ENCODE results near the gene FAM50A.

Gene FAM50A

DNA sequence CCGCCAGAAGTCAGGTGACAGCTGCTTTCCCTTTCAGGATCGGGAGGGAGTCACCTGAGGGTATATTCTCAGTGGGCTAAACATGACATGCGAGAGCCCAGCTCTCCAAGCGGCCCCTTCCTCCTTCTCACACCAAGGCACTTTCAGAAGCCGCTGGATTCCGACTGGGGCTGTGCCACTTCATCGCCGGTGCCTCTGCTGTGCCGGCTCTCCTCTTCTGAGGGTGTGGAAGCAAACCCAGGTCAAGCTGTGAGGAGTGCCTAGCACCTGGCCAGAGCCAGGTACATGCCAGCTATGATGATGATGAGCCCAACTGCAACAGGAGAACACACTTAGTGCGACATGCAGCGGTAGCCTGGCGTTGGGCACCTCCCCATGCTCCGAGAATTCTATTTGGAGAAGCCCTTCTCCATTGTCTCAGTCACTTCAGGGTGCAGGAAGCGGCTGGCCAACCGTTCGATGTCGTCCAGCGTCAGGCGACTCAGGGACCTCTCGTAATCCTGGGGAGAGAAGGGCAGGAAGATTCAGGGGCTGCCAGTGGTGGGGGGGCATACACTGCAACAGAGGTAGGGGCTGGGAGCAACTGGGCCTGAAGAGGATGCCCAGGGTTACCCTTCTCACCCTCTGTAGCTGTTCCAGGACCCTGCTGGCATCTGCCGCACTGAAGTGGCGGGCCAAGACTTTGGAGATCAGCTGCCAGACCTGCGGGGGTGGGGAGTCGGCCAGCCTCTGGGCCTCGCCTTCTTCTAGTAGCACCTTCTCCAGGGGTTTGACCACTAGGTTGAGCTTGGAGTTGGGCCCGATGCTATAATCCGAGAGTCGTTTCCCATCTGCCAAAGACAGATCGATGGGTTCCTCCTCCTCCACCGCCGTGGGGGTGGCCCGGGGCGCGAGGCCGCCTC, 41.5 kb downstream of the FAM50A start:
- TF ChIP-seq, protein P1, sequence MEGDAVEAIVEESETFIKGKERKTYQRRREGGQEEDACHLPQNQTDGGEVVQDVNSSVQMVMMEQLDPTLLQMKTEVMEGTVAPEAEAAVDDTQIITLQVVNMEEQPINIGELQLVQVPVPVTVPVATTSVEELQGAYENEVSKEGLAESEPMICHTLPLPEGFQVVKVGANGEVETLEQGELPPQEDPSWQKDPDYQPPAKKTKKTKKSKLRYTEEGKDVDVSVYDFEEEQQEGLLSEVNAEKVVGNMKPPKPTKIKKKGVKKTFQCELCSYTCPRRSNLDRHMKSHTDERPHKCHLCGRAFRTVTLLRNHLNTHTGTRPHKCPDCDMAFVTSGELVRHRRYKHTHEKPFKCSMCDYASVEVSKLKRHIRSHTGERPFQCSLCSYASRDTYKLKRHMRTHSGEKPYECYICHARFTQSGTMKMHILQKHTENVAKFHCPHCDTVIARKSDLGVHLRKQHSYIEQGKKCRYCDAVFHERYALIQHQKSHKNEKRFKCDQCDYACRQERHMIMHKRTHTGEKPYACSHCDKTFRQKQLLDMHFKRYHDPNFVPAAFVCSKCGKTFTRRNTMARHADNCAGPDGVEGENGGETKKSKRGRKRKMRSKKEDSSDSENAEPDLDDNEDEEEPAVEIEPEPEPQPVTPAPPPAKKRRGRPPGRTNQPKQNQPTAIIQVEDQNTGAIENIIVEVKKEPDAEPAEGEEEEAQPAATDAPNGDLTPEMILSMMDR (IDR thresholded peaks at IDR 0.05) = no peak
- Histone ChIP-seq H3K27ac (peak overlapping the region; percentile 73), H3K4me3 (ENCODE audit: low read depth in 1 of 2, low read length in 1 of 2) (peak overlapping the region; percentile 66), H3K9me3 (no peaks in the 10 kb centered on the region), H3K36me3 (no peaks in the 10 kb centered on the region), H3K4me1 (ENCODE audit: control insufficient read depth in 1 of 2, insufficient read depth in 1 of 2, low read depth in 1 of 2, low read length in 1 of 2) (peaks cover 36 to 41% of the 10 kb centered on the region in 2 experiments), H3K27me3 (no peaks in the 10 kb centered on the region)

DNA sequence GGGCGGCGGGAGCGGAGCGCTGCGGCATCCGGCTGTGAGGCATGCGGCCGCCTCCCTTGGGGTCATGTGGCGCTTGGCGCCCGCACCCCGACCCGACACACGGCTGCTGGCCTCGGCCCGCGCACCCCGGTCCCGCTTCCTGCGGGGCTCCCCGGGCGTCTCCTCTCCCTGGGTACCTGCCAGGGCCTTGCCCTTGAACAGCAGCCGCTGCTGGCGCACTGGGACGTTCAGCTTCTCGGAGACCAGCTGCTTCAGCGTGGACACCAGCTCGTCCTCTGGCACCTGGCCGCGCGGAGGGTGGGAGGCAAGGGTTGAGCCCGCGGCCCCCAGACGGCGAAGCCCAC, 42.1 kb downstream of the FAM50A start:
- Histone ChIP-seq H3K27ac (peak overlapping the region; percentile 73), H3K4me1 (ENCODE audit: control insufficient read depth in 1 of 2, insufficient read depth in 1 of 2, low read depth in 1 of 2, low read length in 1 of 2) (peaks cover 36 to 41% of the 10 kb centered on the region in 2 experiments), H3K36me3 (no peaks in the 10 kb centered on the region), H3K27me3 (no peaks in the 10 kb centered on the region), H3K4me3 (ENCODE audit: low read depth in 1 of 2, low read length in 1 of 2) (peak overlapping the region; percentile 66), H3K9me3 (no peaks in the 10 kb centered on the region)
- TF ChIP-seq, protein P1 (IDR thresholded peaks at IDR 0.05) = no peak

DNA sequence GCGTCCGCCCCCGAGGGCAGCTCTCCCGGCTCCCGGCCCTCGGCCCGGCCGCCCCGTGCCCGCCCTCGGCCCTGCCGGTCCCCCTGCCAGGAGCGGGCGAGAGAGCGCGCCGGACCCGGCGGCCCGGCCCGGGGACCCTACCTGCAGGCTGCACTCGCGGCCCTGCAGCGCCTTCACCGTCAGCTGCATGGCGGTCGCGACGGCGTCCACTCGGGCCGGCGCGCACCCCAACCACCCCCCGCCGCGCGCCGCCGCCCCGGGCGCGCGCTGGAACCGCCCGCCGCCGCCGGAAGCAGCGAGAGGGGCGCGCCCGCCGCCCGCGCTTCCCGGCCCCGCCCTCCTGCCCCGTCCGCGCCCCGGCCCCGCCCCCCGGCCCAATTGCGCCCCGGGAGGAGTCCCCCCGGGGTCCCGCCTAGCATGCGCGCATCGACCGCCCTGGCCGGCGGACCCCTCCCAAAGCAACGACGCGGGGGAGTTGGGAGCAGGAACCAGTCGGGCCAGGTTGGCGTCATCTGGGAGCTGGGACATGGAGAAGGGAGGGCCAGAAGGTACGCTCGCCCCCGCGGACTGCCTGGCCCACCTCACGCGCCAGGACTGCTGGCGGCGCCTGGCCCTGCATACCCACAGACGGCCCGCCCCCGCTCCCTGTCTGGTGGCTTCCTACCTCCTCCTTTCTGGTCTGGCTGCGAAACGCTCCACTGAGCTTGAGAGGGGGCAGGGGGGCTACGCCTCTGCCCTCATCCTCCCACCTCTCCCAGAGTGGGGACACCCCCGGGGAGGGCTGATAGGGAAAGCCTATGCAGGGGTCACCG, 42.7 kb downstream of the FAM50A start, which contains the start of gene UBL4A:
Gene UBL4A, minus strand, starts transcription at position 220 of the 812 bp plus-strand sequence. Its CDS starts 31 bp downstream, at position 189.
- Histone ChIP-seq H3K4me1 (ENCODE audit: control insufficient read depth in 1 of 2, insufficient read depth in 1 of 2, low read depth in 1 of 2, low read length in 1 of 2) (peaks cover 41 to 46% of the 10 kb centered on the region in 2 experiments), H3K27me3 (no peaks in the 10 kb centered on the region), H3K4me3 (ENCODE audit: low read depth in 1 of 2, low read length in 1 of 2) (peak within 1 kb of the TSS; percentile 66), H3K9me3 (no peaks in the 10 kb centered on the region), H3K27ac (peak within 1 kb of the TSS; percentile 73), H3K36me3 (no peaks in the 10 kb centered on the region)
- TF ChIP-seq, protein P1 (IDR thresholded peaks at IDR 0.05) = no peak

DNA sequence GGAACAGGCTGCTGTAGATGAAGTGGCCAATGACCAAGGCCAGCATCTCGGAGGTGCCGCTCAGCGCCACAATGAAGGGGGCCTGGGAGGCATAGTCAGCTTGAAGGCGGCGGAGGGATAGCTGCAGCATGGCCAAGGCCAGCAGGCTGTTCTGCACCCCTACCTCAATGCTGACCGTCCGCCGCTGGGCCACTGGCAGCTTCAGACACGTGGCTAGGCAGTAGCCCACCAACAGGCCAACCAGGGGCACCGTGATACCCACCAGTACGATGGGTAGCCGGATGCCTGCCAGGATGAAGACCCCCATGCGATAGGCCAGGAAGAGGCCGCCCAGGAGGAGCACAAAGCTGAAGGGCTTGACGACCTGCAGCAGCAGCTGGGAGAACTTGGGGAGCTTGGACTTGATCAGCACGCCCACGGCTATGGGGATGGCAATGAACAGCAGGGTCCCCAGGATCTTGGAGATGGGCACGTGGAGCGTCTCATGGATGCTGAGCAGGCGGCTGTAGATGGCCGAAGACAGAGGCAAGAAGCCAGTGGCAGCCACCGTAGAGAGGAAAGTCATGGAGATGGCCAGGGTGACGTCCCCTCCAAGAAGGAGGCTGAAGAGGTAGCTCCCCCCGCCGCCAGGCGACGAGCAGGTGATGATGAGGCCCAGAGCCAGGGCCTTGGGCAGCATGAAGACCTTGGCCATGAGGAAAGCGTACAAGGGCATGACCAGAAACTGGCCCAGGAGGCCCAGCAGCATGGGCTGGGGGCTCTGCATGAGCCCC, 43.8 kb downstream of the FAM50A start:
- peaks cover 42 to 46% of the 10 kb centered on the region in 2 experiments for H3K4me1 ChIP-seq (ENCODE audit: control insufficient read depth in 1 of 2, insufficient read depth in 1 of 2, low read depth in 1 of 2, low read length in 1 of 2)
- no peaks in the 10 kb centered on the region for H3K36me3 ChIP-seq
- TF ChIP-seq, protein P1 (IDR thresholded peaks at IDR 0.05) = no peak
- no peak overlapping the region for H3K4me3 ChIP-seq (ENCODE audit: low read depth in 1 of 2, low read length in 1 of 2)
- no peaks in the 10 kb centered on the region for H3K27me3 ChIP-seq
- H3K9me3 ChIP-seq = no peaks in the 10 kb centered on the region
- no peak overlapping the region for H3K27ac ChIP-seq
